Measurements from ENCODE around the gene EHD2.
"Not testable (repeated sequence)": the region's sequence is repeated elsewhere in the genome, so short reads cannot be mapped to it uniquely, and the experiment has no call there.

EHD2 gene

GRCh38 chr19:47776568-47776967, 63.3 kb downstream of the EHD2 start:
- DNase-seq = peak; percentile 95

GRCh38 chr19:47777245-47778048, 64.2 kb downstream of the EHD2 start:
- peak; percentile 33 for DNase-seq

DNA sequence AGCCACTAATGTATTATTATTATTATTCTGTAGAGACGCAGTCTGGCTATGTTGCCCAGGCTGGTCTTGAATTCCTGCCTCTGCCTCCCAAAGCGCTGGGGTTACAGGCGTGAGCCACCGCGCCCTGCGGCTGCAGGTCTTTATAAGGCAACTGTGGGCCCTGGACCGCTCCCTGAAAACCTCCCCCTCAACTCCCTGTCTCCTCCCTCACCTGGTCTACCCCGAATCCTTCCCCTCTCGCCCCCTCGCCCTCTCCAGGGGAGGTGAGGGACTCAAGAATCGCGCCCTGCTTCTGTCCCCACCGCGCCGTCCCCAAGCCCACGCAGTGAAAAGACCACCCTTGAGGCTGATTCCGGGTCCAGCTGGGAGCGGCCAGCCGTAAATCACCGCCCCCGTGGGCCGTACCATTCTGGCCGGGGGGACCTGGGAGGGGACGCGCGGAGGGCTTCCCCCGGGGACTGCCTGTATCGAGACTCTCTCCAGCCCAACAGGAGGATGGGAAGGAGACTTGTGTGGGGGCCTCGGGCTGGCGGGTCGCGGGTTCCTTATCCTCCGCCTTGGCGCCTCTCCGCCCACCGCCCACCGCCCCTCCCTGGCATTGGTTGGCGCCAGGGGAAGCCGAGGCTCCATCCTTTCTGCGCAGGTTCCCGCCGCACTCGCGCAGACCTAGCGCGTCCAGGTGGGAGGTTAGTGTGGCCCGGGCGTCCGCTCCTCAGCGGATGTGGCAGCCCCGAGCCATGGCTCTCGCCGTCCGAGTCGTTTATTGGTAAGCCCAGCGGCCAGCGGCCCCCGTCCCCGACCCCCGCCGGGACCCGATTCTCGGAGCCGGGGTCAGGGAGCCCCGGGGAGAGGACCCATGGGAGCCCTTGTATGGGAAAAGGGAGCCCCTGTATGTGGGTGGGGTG, 65.1 kb downstream of the EHD2 start, which contains the start of gene SELENOW:
TSS of gene SELENOW (plus strand) at position 655 of the 905 bp plus-strand sequence. CDS start at position 738, 83 bp downstream.
- DNase-seq = peak; percentile 84

DNA sequence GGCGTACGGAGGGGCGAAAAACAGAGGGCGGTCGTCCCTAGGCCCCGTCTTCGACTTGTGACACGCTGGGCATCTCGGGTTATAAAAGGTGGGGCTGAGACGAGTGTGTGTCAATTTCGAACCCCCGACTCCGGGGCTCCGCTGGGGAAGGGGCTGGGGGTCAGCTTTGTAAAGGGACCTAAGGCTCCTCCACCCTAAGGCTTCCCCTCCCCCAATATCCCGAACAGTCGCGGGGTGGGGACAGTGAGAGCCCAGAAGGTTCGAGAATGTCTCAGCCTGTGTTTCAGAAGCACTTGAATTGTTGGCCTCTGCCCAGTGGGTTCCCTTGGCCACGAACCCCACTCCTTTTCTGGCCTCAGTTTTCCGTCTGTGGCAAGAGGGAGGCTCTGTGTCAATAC, 65.7 kb downstream of the EHD2 start:
- no peak for DNase-seq

GRCh38 chr19:47779524-47780214, 66.4 kb downstream of the EHD2 start:
- DNase-seq = no peak

GRCh38 chr19:47780215-47780551, 67.0 kb downstream of the EHD2 start:
- no peak for DNase-seq

- DNase-seq = no peak
Observed at GRCh38 chr19:47781590-47782262, 68.5 kb downstream of the EHD2 start.

DNA sequence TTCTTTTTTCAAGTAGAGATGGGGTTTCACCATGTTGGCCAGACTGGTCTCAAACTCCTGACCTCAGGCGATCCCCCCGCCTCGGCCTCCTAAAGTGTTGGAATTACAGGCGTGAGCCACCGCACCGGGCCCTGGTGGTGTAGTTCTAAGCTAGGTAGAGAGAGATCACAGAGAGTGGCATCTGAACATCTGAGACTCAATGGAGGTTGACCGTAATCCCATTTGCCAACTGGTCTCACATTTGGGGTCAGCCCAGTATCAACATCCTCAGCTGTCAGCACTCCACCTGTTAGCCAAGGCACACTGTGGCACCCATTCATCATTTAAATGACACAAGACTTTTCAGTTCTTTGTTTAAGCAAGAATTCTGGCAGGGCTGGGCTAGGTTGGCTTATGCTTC, 73.3 kb downstream of the EHD2 start:
- no peak for DNase-seq

- not testable (repeated sequence) for DNase-seq
Observed at GRCh38 chr19:47787307-47787706, 74.1 kb downstream of the EHD2 start.

- not testable (repeated sequence) for DNase-seq
Observed at GRCh38 chr19:47789811-47790210, 76.6 kb downstream of the EHD2 start.

- DNase-seq = peak; percentile 30
Observed at GRCh38 chr19:47790398-47790814, 77.2 kb downstream of the EHD2 start.

GRCh38 chr19:47792616-47793015, 79.4 kb downstream of the EHD2 start:
- DNase-seq = no peak

Data from NCI-H510A treated with DMSO at 0.1 percent for 48 hours (cell line).